ENCODE data around the gene TTLL10.

GRCh38 chr1:1157426-1157913 lies 16.2 kb upstream of the TTLL10 start:
- TF ChIP-seq EZH2phosphoT487 (IDR thresholded peaks at IDR 0.05; ENCODE audit: borderline replicate concordance, low read depth) (no peak), NFIC (IDR thresholded peaks at IDR 0.05; ENCODE audit: borderline replicate concordance) (no peak), TCF12 (IDR thresholded peaks at IDR 0.05) (no peak), RFX5 (IDR thresholded peaks at IDR 0.05; ENCODE audit: low read length) (no peak), RXRA (IDR thresholded peaks at IDR 0.05; ENCODE audit: borderline replicate concordance, low read depth) (no peak), FOXM1 (IDR thresholded peaks at IDR 0.05; ENCODE audit: low read depth) (no peak), JUND (IDR thresholded peaks at IDR 0.05) (no peak), POLR2AphosphoS5 (IDR thresholded peaks at IDR 0.05; ENCODE audit: low read depth, low read length) (peak; percentile 63), GABPA (IDR thresholded peaks at IDR 0.05; ENCODE audit: low read depth) (no peak)
- TF ChIP-seq, protein P1, sequence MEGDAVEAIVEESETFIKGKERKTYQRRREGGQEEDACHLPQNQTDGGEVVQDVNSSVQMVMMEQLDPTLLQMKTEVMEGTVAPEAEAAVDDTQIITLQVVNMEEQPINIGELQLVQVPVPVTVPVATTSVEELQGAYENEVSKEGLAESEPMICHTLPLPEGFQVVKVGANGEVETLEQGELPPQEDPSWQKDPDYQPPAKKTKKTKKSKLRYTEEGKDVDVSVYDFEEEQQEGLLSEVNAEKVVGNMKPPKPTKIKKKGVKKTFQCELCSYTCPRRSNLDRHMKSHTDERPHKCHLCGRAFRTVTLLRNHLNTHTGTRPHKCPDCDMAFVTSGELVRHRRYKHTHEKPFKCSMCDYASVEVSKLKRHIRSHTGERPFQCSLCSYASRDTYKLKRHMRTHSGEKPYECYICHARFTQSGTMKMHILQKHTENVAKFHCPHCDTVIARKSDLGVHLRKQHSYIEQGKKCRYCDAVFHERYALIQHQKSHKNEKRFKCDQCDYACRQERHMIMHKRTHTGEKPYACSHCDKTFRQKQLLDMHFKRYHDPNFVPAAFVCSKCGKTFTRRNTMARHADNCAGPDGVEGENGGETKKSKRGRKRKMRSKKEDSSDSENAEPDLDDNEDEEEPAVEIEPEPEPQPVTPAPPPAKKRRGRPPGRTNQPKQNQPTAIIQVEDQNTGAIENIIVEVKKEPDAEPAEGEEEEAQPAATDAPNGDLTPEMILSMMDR (IDR thresholded peaks at IDR 0.05): no peak
- TF ChIP-seq, protein P2, sequence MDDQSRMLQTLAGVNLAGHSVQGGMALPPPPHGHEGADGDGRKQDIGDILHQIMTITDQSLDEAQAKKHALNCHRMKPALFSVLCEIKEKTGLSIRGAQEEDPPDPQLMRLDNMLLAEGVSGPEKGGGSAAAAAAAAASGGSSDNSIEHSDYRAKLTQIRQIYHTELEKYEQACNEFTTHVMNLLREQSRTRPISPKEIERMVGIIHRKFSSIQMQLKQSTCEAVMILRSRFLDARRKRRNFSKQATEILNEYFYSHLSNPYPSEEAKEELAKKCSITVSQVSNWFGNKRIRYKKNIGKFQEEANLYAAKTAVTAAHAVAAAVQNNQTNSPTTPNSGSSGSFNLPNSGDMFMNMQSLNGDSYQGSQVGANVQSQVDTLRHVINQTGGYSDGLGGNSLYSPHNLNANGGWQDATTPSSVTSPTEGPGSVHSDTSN (IDR thresholded peaks at IDR 0.05): no peak

All from SK-N-SH (cell line).